ENCODE measurements around the gene GRSF1. TPM values are rescaled to one million over a fixed set of nuclear protein-coding genes. Genes with fewer than 3 reads are reported as not detected.

GRSF1 gene
- total and polyA plus RNA-seq, 2 of the 13 experiments (the other 11 are each of a cell fraction or from before 2014, with no cell fraction given), result 66.5 to 103 TPM

- no peak for TF ChIP-seq NFKBIZ (CRISPR knock-in tag; IDR thresholded peaks at IDR 0.05)
- TF ChIP-seq GLI4 (CRISPR knock-in tag; IDR thresholded peaks at IDR 0.05; ENCODE audit: borderline replicate concordance), result no peak
- TF ChIP-seq ATF6 (CRISPR knock-in tag; conservative IDR thresholded peaks at IDR 0.05), result no peak
- no peak; the same call in 1 of the 2 replicates for TF ChIP-seq ZNF574 (CRISPR knock-in tag; IDR thresholded peaks at IDR 0.05)
- peak; percentile 26; the same call in 1 of the 2 replicates for TF ChIP-seq SALL2 (CRISPR knock-in tag; IDR thresholded peaks at IDR 0.05)
- TF ChIP-seq JDP2 (CRISPR knock-in tag; IDR thresholded peaks at IDR 0.05; ENCODE audit: borderline replicate concordance), result no peak
- TF ChIP-seq STAG1 (CRISPR knock-in tag; IDR thresholded peaks at IDR 0.05), result no peak
- peak; percentile 78; the same call in 1 of the 2 replicates for TF ChIP-seq REL (CRISPR knock-in tag; conservative IDR thresholded peaks at IDR 0.05)
- TF ChIP-seq RELA (CRISPR knock-in tag; IDR thresholded peaks at IDR 0.05), result no peak
- TF ChIP-seq LBX2 (CRISPR knock-in tag; IDR thresholded peaks at IDR 0.05; ENCODE audit: borderline replicate concordance), result no peak
- TF ChIP-seq TBP (CRISPR knock-in tag; IDR thresholded peaks at IDR 0.05), result no peak
- TF ChIP-seq KDM3A (CRISPR knock-in tag; IDR thresholded peaks at IDR 0.05; ENCODE audit: low read depth), result no peak
- TF ChIP-seq ARNTL (CRISPR knock-in tag; IDR thresholded peaks at IDR 0.05), result no peak
- TF ChIP-seq HMG20A (CRISPR knock-in tag; IDR thresholded peaks at IDR 0.05; ENCODE audit: borderline replicate concordance), result no peak
- TF ChIP-seq RNF219 (CRISPR knock-in tag; IDR thresholded peaks at IDR 0.05), result no peak; the same call in 1 of the 2 replicates
- peak; percentile 18 for TF ChIP-seq ZNF781 (CRISPR knock-in tag; IDR thresholded peaks at IDR 0.05; ENCODE audit: borderline replicate concordance, not compliant biosample characterization)
- 0 out of 2 replicates have a peak, but pooled peaks have one; percentile 42 for TF ChIP-seq ATF2 (CRISPR knock-in tag; IDR thresholded peaks at IDR 0.05)
- no peak for TF ChIP-seq GPBP1L1 (CRISPR knock-in tag; IDR thresholded peaks at IDR 0.05)
These were observed 763 bp downstream of the GRSF1 start (continued) for GRCh38 chr4:70838666-70839588.
